ENCODE results near the gene SGPP2. TPM values are rescaled to one million over a fixed set of nuclear protein-coding genes. Genes with fewer than 3 reads are reported as not detected.

SGPP2 gene
- total and polyA plus RNA-seq, 2 of the 4 experiments (the other 2 are of a cell fraction), result not detected

Small RNAs within 50 kb of the gene (microRNA-seq; reads per million reads assigned to microRNA genes)
- gene RF00019 (ENCODE audit: insufficient read depth, insufficient read length), result not detected
- gene RNU6-619P (ENCODE audit: insufficient read depth, insufficient read length), result not detected

Small RNAs within 50 kb of the gene (small RNA-seq; reads per million reads assigned to genes)
- gene RF00019, result 0 reads per million in 5 experiments
- gene RNU6-619P, result 0 reads per million in 5 experiments

Other genes starting within 250 kb of the SGPP2 start
- gene PAX3, start 125.5 kb upstream of the SGPP2 start, total RNA-seq (2012; rRNA removed), result not detected in 2 replicates
- gene PAX3, start 125.5 kb upstream of the SGPP2 start, polyA plus RNA-seq (2012; rRNA removed), result not detected in 2 replicates
- gene FARSB, start 231.5 kb downstream of the SGPP2 start, total RNA-seq (2012; rRNA removed), result 21.1 and 27.2 TPM in 2 replicates
- 26.9 and 32.5 TPM in 2 replicates for gene FARSB, start 231.5 kb downstream of the SGPP2 start, polyA plus RNA-seq (2012; rRNA removed)
- not detected in 2 replicates for gene MOGAT1, start 247.1 kb downstream of the SGPP2 start, total RNA-seq (2012; rRNA removed)
- gene MOGAT1, start 247.1 kb downstream of the SGPP2 start, polyA plus RNA-seq (2012; rRNA removed), result not detected in 2 replicates

Measured in IMR-90 (cell line).